Naive thymus-derived CD4-positive, alpha-beta T cell (primary cell): Measurements from ENCODE around the gene LY9. TPM values are rescaled to one million over a fixed set of nuclear protein-coding genes. Genes with fewer than 3 reads are reported as not detected.

Source experiments
- ATAC-seq: fragments of 150-1000 bp; cut with Tn5 transposase; 2 replicates; pipeline ENCODE4 v1.10.0; 2021; ENCODE audit warnings: mild to moderate bottlenecking, moderate library complexity
- CTCF ChIA-PET: fragments of 350-600 bp; sonication (Branson Sonifier 250); formaldehyde crosslinking; loops from one replicate; lab custom pipeline; 2021; ENCODE audit warnings: antibody characterized with exemption; lab: Charles Lee
- POLR2A ChIA-PET: fragments of 350-600 bp; sonication (Branson Sonifier 250); formaldehyde crosslinking; loops from one replicate; lab custom pipeline; 2021; ENCODE audit warnings: antibody characterized with exemption, inconsistent platforms; lab: Charles Lee
- DNase-seq, 9 donors: peaks; one replicate each; pipeline versions ENCODE4 v3.0.0 to v3.0.0-alpha.2; 2020 to 2022; ENCODE audit warnings: mixed read lengths in 1 of 9
- H3K27ac ChIP-seq: one replicate; pipeline ENCODE4 v1.7.0; 2013; ENCODE audit warnings: mild to moderate bottlenecking, low read depth, low read length, moderate library complexity
- H3K27me3 ChIP-seq, 2 donors: one replicate each; pipeline ENCODE4 v1.7.0; 2013; ENCODE audit warnings: low read length in 2 of 2, mild to moderate bottlenecking in 2 of 2, moderate library complexity in 2 of 2; ENCODE audit not compliant: control insufficient read depth in 2 of 2, insufficient read depth in 2 of 2
- H3K36me3 ChIP-seq, 3 experiments: 1 replicate in 2 of 3; 2 replicates in 1 of 3; pipeline ENCODE4 v1.7.0; 2013; ENCODE audit warnings: low read length in 3 of 3, mild to moderate bottlenecking in 3 of 3, moderate library complexity in 1 of 3; ENCODE audit not compliant: insufficient read depth in 3 of 3, control insufficient read depth in 2 of 3
- H3K4me1 ChIP-seq, 2 donors: one replicate each; pipeline ENCODE4 v1.7.0; 2013; ENCODE audit warnings: low read length in 2 of 2, mild to moderate bottlenecking in 2 of 2, moderate library complexity in 1 of 2; ENCODE audit not compliant: control insufficient read depth in 2 of 2, insufficient read depth in 2 of 2
- H3K4me3 ChIP-seq: 2 replicates; pipeline ENCODE4 v1.7.0; 2013; ENCODE audit warnings: mild to moderate bottlenecking, low read length
- H3K9me3 ChIP-seq, 3 experiments: 1 replicate in 2 of 3; 2 replicates in 1 of 3; pipeline ENCODE4 v1.7.0; 2013; ENCODE audit warnings: low read length in 3 of 3; ENCODE audit not compliant: control insufficient read depth in 2 of 3
- H3K27ac Mint-ChIP-seq, 9 donors: one replicate each; pipeline ENCODE4 v1.8.0; 2020 to 2022; ENCODE audit warnings: mixed read lengths in 9 of 9, mild to moderate bottlenecking in 8 of 9, moderate library complexity in 5 of 9, inconsistent platforms in 2 of 9
- H3K27me3 Mint-ChIP-seq, 5 donors: one replicate each; pipeline ENCODE4 v1.8.0; 2021 to 2022; ENCODE audit warnings: mixed read lengths in 5 of 5, mild to moderate bottlenecking in 1 of 5
- H3K36me3 Mint-ChIP-seq, 5 donors: one replicate each; pipeline ENCODE4 v1.8.0; 2020 to 2022; ENCODE audit warnings: mixed read lengths in 5 of 5, mild to moderate bottlenecking in 3 of 5, inconsistent platforms in 1 of 5
- H3K4me1 Mint-ChIP-seq, 7 donors: one replicate each; pipeline ENCODE4 v1.8.0; 2020 to 2022; ENCODE audit warnings: mixed read lengths in 7 of 7, mild to moderate bottlenecking in 3 of 7, inconsistent platforms in 1 of 7
- H3K4me3 Mint-ChIP-seq, 10 donors: one replicate each; pipeline ENCODE4 v1.8.0; 2020 to 2022; ENCODE audit warnings: mild to moderate bottlenecking in 10 of 10, mixed read lengths in 10 of 10, moderate library complexity in 6 of 10, inconsistent platforms in 2 of 10
- H3K9me3 Mint-ChIP-seq, 11 donors: one replicate each; pipeline ENCODE4 v1.8.0; 2020 to 2022; ENCODE audit warnings: mixed read lengths in 11 of 11, mild to moderate bottlenecking in 4 of 11, inconsistent platforms in 1 of 11, moderate library complexity in 1 of 11
- intact Hi-C, 2 donors: fragments of 100-400 bp; cut with micrococcal nuclease; formaldehyde crosslinking; loops; one replicate each; pipeline ENCODE4 v1.15.1; 2023
- polyA plus RNA-seq, 2 donors: library from polyadenylated mRNA; unstranded; fragments of 300-500 nt; fragmentation: Illumina TruSeq; gene quantifications; one replicate each; pipeline ENCODE4 v1.2.3, GENCODE V29; 2021
- total RNA-seq, 6 experiments: library from RNA in 5 of 6; stranded (reverse) in 5 of 6; gene quantifications; 1 replicate in 5 of 6; 2 replicates in 1 of 6; pipeline ENCODE4 v1.2.3 and lab custom pipeline; 2021 to 2026

The LY9 gene
- total and polyA plus RNA-seq, 7 experiments from 2014 or later = 5.6 to 225 (median 140) TPM

DNA sequence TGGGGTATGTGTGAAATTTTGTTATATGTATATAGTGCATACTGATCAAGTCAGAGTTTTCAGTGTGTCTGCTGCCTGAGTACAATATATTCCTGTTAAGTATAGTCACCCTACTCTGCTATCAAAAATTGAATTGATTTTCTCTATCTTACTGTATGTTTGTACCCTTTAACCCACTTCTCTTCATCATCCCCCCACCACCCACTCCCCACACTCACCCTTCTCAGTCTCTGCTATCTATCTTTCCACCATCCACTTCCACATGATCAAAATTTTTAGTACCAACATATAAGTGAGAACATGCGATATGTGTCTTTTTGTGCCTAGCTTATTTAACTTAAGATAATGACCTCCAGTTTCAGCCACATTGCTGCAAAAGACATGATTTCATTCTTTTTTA lies 4.2 kb downstream of the LY9 start:
- Histone ChIP-seq H3K4me1 (peaks cover 41 to 43% of the 10 kb centered on the region in 2 donors), H3K27ac (peak overlapping the region; percentile 83), H3K27me3 (no peaks in the 10 kb centered on the region), H3K9me3 (no peaks in the 10 kb centered on the region), H3K4me3 (peak overlapping the region; percentile 66), H3K36me3 (peaks cover 0 to 21% (median 11%) of the 10 kb centered on the region in 3 experiments)
- peak overlapping the region; percentile 58 to 99 (median 99) for H3K27ac Mint-ChIP-seq
- peaks cover 13 to 56% (median 50%) of the 10 kb centered on the region in 5 donors for H3K36me3 Mint-ChIP-seq
- no peak for DNase-seq
- H3K9me3 Mint-ChIP-seq = peaks cover 0 to 8% (median 0%) of the 10 kb centered on the region in 11 donors
- ChIA-PET CTCF (interaction anchor here (0.8 to 3.2 kb wide), 6 partner anchors 23 to 371 kb away, joined by 3 to 18 read pairs (median 4); no protein-coding TSS in a partner anchor), POLR2A (interaction anchor here (0.9 to 4.4 kb wide), 5 partner anchors 8 to 37 kb away, joined by 3 to 19 read pairs (median 5); no protein-coding TSS in a partner anchor)
- peak overlapping the region; percentile 75 to 99 (median 98) for H3K4me3 Mint-ChIP-seq
- peaks cover 50 to 89% (median 69%) of the 10 kb centered on the region in 7 donors for H3K4me1 Mint-ChIP-seq
- peaks cover 0 to 27% (median 0%) of the 10 kb centered on the region in 5 donors for H3K27me3 Mint-ChIP-seq
- no peak for ATAC-seq
- intact Hi-C loops = no loop called here

DNA sequence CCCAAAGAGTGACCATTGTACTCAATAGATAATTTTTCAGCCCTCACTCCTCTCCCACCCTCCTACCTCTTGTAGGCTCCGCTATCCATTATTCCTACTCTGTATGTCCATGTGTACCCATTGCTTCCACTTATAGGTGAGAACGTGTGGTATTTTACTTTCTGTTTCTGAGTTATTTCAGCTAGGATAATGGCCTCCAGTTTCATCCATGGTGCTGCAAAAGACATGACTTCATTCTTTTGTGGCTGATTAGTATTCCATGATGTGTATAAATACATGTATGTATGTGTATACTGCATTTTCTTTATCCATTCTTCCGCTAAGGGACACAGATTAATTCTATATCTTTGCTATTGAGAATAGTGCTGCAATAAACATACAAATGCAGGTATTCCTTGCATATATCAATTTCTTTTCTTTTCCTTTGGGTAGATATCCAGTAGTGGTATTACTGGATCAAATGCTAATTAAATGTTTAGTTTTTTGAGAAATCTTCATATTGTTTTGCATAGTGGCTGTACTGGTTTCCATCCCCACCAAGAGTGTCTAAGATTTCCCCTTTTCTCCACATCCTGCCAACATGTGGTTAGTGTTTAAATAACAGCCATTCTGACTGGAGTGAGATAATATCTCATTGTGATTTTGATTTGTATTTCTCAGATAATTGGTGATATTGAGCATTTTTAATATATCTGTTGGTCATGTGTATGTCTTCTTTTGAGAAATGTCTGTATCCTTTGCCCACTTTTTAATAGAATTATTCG lies 4.9 kb downstream of the LY9 start:
- no peaks in the 10 kb centered on the region for H3K9me3 ChIP-seq
- Mint-ChIP-seq H3K27ac (peak overlapping the region; percentile 67 to 99 (median 99)), H3K9me3 (peaks cover 0 to 11% (median 4%) of the 10 kb centered on the region in 11 donors), H3K27me3 (peaks cover 0 to 27% (median 0%) of the 10 kb centered on the region in 5 donors), H3K4me1 (peaks cover 47 to 89% (median 69%) of the 10 kb centered on the region in 7 donors), H3K4me3 (peak overlapping the region; percentile 75 to 99 (median 98)), H3K36me3 (peaks cover 15 to 62% (median 57%) of the 10 kb centered on the region in 5 donors)
- ATAC-seq (peak; percentile 50), DNase-seq (peak in 6 of 9 donors; percentile 27 to 59 (median 45))
- intact Hi-C loops = no loop called here
- H3K36me3 ChIP-seq = peaks cover 0 to 21% (median 11%) of the 10 kb centered on the region in 3 experiments
- H3K4me1 ChIP-seq = peaks cover 35 to 41% of the 10 kb centered on the region in 2 donors
- CTCF ChIA-PET = interaction anchor here (0.9 to 3.2 kb wide), 3 partner anchors 23 to 37 kb away, joined by 3 to 18 read pairs (median 4); no protein-coding TSS in a partner anchor
- no peaks in the 10 kb centered on the region for H3K27me3 ChIP-seq
- H3K4me3 ChIP-seq = peak overlapping the region; percentile 66
- POLR2A ChIA-PET = interaction anchor here (0.6 to 4.4 kb wide), 5 partner anchors 14 to 112 kb away, joined by 3 to 19 read pairs (median 3); no protein-coding TSS in a partner anchor
- peak overlapping the region; percentile 83 for H3K27ac ChIP-seq

DNA sequence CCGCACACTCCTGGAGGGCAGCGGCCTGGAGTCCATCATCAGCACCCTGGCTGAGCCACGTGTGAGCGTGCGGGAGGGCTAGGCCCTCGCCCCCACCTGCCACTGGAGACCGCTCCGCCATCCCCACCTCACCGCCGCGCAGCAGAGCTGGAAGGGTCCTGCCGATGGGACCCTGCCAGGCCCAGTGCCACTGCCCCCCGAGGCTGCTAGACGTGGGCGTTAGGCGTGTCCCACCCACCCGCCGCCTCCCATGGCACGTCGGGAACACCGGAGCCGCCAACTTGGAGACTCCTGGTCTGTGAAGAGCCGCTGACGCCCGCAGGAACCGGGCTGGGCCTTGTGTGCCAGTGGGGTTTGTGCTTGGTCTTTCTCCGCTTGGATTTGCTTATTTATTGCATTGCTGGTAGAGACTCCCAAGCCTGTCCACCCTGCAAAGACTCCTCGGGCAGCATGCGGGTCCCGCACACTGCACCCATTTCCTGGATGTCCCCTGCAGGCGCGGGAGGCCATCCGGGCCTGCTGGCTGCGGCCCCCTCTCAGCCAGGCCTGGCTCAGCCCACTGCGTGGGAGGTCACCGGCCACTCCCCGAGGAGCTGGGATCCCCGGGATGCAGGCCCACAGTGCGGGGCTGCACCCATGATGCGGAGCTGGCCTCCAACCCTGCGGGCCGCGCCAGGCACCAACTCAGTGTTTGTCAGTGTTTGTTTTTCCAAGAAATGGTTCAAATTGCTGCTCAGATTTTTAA lies 6.0 kb downstream of the LY9 start:
- peaks cover 0 to 28% (median 11%) of the 10 kb centered on the region in 3 experiments for H3K36me3 ChIP-seq
- ChIA-PET POLR2A (interaction anchor here (0.6 to 4.4 kb wide), 2 partner anchors 13 to 25 kb away, joined by 3 to 19 read pairs; no protein-coding TSS in a partner anchor), CTCF (interaction anchor here (0.6 to 1.5 kb wide), 3 partner anchors 17 to 86 kb away, joined by 3 to 4 read pairs (median 4); no protein-coding TSS in a partner anchor)
- peaks cover 0 to 3% (median 0%) of the 10 kb centered on the region in 3 experiments for H3K9me3 ChIP-seq
- Mint-ChIP-seq H3K9me3 (peaks cover 3 to 19% (median 13%) of the 10 kb centered on the region in 11 donors), H3K4me1 (peaks cover 49 to 93% (median 79%) of the 10 kb centered on the region in 7 donors), H3K36me3 (peaks cover 25 to 74% (median 69%) of the 10 kb centered on the region in 5 donors), H3K27me3 (peaks cover 0 to 31% (median 0%) of the 10 kb centered on the region in 5 donors), H3K27ac (peak overlapping the region in 6 of 9 donors; percentile 58 to 99 (median 99)), H3K4me3 (peak overlapping the region in 7 of 10 donors; percentile 94 to 99 (median 98))
- intact Hi-C loops = no loop called here
- no peak for ATAC-seq
- H3K4me3 ChIP-seq = peak overlapping the region; percentile 66
- peaks cover 35 to 48% of the 10 kb centered on the region in 2 donors for H3K4me1 ChIP-seq
- no peak for DNase-seq
- no peaks in the 10 kb centered on the region for H3K27me3 ChIP-seq
- peak overlapping the region; percentile 83 for H3K27ac ChIP-seq

DNA sequence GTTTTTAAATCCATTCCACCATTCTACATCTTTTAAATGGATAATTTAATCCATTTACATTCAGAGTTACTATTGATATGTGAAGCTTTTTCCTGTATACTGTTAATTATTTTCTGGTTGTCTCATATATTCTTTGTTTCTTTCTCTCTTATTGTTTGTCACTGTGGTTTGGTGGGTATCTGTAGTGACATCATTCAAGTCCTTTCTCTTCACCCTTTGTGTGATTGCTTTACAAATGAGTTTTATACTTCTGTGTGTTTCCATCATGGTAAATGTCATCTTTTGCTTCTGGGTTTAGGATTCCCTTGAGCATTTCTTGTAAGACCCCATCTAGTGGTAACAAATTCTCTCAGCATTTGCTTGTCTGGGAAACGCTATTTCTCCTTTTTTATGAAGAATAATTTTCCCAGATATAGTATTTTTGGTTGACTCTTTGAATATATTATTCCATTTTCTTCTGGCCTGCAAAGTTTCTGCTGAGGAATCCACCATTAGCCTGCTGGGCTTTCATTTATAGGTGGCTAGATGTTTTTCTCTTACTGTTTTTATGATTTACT lies 10.2 kb downstream of the LY9 start:
- DNase-seq (peak in 1 of 9 donors; percentile 20), ATAC-seq (no peak)
- H3K4me1 ChIP-seq = peaks cover 38 to 48% of the 10 kb centered on the region in 2 donors
- ChIA-PET POLR2A (interaction anchor here (0.9 to 3.7 kb wide), 3 partner anchors 7 to 11 kb away, joined by 3 to 14 read pairs (median 3); partner anchors contain the start of gene LY9), CTCF (interaction anchor here (1.1 to 4.8 kb wide), 3 partner anchors 9 to 31 kb away, joined by 3 to 24 read pairs (median 4); partner anchors contain the start of gene LY9)
- H3K36me3 Mint-ChIP-seq = peaks cover 25 to 84% (median 68%) of the 10 kb centered on the region in 5 donors
- H3K27ac Mint-ChIP-seq = peak overlapping the region in 8 of 9 donors; percentile 18 to 90 (median 68)
- H3K27ac ChIP-seq = no peak overlapping the region
- H3K9me3 ChIP-seq = peaks cover 0 to 9% (median 0%) of the 10 kb centered on the region in 3 experiments
- peaks cover 9 to 92% (median 87%) of the 10 kb centered on the region in 7 donors for H3K4me1 Mint-ChIP-seq
- intact Hi-C loops = no loop called here
- peaks cover 0 to 27% (median 0%) of the 10 kb centered on the region in 5 donors for H3K27me3 Mint-ChIP-seq
- no peaks in the 10 kb centered on the region for H3K27me3 ChIP-seq
- H3K4me3 Mint-ChIP-seq = peak overlapping the region in 8 of 10 donors; percentile 33 to 78 (median 66)
- H3K9me3 Mint-ChIP-seq = peaks cover 6 to 24% (median 16%) of the 10 kb centered on the region in 11 donors
- no peak overlapping the region for H3K4me3 ChIP-seq
- H3K36me3 ChIP-seq = peaks cover 4 to 57% (median 16%) of the 10 kb centered on the region in 3 experiments

DNA sequence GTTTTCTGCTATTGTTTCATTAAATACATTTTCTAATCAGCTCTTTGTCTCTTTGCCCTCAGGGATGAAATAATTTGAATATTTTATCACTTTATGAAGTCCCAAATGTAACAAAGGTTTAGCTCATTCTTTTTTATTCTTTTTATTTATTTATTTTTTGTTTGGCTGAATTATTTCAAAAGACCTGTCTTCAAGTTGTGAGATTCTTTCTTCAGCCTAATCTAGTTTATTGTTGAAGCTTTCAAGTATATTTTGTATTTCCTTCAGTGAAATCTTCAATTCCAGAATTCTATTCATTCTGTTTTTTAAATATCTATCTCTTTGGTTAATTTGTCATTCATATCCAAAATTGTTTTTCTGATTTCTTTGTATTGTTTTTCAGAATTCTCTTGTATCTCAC lies 10.8 kb downstream of the LY9 start:
- intact Hi-C loops = loop anchor here in 1 of 2 donors (1.0 kb wide), 1 partner anchor 8 kb away; no protein-coding TSS in a partner anchor
- peaks cover 0 to 29% (median 0%) of the 10 kb centered on the region in 5 donors for H3K27me3 Mint-ChIP-seq
- Histone ChIP-seq H3K36me3 (peaks cover 4 to 59% (median 16%) of the 10 kb centered on the region in 3 experiments), H3K4me1 (peaks cover 32 to 42% of the 10 kb centered on the region in 2 donors), H3K4me3 (no peak overlapping the region), H3K9me3 (peaks cover 0 to 9% (median 0%) of the 10 kb centered on the region in 3 experiments), H3K27me3 (no peaks in the 10 kb centered on the region), H3K27ac (no peak overlapping the region)
- ATAC-seq = no peak
- peak overlapping the region in 7 of 9 donors; percentile 42 to 85 (median 67) for H3K27ac Mint-ChIP-seq
- H3K36me3 Mint-ChIP-seq = peaks cover 28 to 84% (median 69%) of the 10 kb centered on the region in 5 donors
- H3K4me3 Mint-ChIP-seq = peak overlapping the region in 9 of 10 donors; percentile 7 to 78 (median 61)
- CTCF ChIA-PET = interaction anchor here (1.1 to 4.8 kb wide), 2 partner anchors 10 to 11 kb away, joined by 3 to 24 read pairs; partner anchors contain the start of gene LY9
- H3K9me3 Mint-ChIP-seq = peaks cover 6 to 24% (median 16%) of the 10 kb centered on the region in 11 donors
- no peak for DNase-seq
- H3K4me1 Mint-ChIP-seq = peaks cover 3 to 92% (median 88%) of the 10 kb centered on the region in 7 donors
- POLR2A ChIA-PET = interaction anchor here (0.6 to 3.7 kb wide), 3 partner anchors 8 to 115 kb away, joined by 3 to 14 read pairs (median 14); partner anchors contain the start of gene LY9
